ENCODE measurements around the gene SFN. TPM values are rescaled to one million over a fixed set of nuclear protein-coding genes. Genes with fewer than 3 reads are reported as not detected.
A peak's percentile ranks its signal among the peaks of the same experiment; 100 is the strongest.

The SFN gene
- total and polyA plus RNA-seq, 2 of the 4 experiments (the other 2 are of a cell fraction), result 0.18 to 0.34 TPM

DNA sequence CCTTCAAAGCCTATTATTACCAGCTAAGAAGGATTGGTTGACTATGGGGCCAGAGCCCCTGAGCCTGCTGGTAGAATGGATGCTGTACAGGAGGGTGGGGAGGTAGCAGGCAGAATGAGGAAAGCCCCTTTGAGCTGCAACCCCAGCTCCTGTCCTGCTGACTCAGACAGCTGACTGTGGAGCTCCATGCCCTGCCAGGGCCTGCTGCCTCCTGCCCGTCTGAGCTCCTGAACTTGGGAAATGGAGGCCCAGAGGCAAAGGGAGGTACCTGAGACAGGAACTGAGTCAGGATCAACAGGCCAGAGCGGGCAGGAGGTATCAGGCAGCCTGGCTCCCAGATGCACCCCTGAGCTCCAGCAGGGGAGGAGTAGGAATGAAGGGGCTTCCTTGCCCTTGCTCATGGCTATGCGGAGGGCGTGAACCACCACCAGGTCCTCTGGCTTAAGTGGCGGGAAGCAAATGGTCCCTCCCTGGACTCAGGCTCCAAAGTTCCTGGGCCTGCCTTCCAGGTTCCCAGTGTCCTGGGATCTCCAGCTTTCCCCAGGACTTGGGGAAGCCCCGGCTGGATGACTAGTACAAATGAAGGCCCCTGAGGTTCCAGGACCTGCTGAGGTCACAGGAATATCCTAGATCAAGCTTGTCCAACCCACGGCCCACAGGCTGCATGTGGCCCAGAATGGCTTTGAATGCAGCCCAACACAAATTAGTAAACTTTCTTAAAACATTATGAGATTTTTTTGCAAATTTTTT, 3.9 kb upstream of the SFN start (continued):
- TF ChIP-seq ELK1 (IDR thresholded peaks at IDR 0.05; ENCODE audit: borderline replicate concordance, low read depth, low read length), result no peak

GRCh38 chr1:26861286-26861701, 1.7 kb upstream of the SFN start:
- intact Hi-C loops (cut with micrococcal nuclease) (loop anchor here (10.0 kb wide), 1 partner anchor 166 kb away; the partner anchor contains the start of gene ARID1A), dilution Hi-C loops (cut with HindIII; ENCODE audit: low sequenced_read_pairs, unreplicated experiment) (no loop called here)
- no peak overlapping the region for H3K27ac ChIP-seq (ENCODE audit: insufficient read depth, low read length)

More at GRCh38 chr1:26861286-26861701, 1.7 kb upstream of the SFN start:
- Histone ChIP-seq H2AFZ (replicated peaks; ENCODE audit: low read length, poor library complexity) (no peak overlapping the region), H3K4me2 (ENCODE audit: low read depth, low read length) (no peak overlapping the region), H3K18ac (ENCODE audit: low read depth, low read length) (no peak overlapping the region), H2BK20ac (ENCODE audit: low read depth, low read length) (peak overlapping the region; percentile 5; the same call in 1 of the 2 replicates), H3K23ac (ENCODE audit: low read depth, low read length) (no peak overlapping the region), H3K56ac (ENCODE audit: extremely low read depth, insufficient read depth, low read length) (no peak overlapping the region), H3K27me3 (ENCODE audit: control insufficient read depth, insufficient read depth, low read length) (no peaks in the 10 kb centered on the region), H3K4me1 (ENCODE audit: control insufficient read depth, insufficient read depth, low read length) (peaks cover 4% of the 10 kb centered on the region), H4K5ac (ENCODE audit: low read depth, low read length) (peak overlapping the region; percentile 24), H3K79me1 (ENCODE audit: low read depth in 1 of 2, low read length in 2 of 2) (0 out of 4 replicates have a peak, but pooled peaks cover 0 to 3% of the 10 kb centered on the region in 2 experiments), H4K8ac (ENCODE audit: low read depth in 2 of 2, low read length in 2 of 2) (peak overlapping the region in 1 of 2 experiments; percentile 62; a peak in 3 of 4 replicates), H3K9ac (ENCODE audit: low read depth, low read length) (no peak overlapping the region), H3K14ac (replicated peaks; ENCODE audit: low read depth, low read length) (no peak overlapping the region; the same call in 1 of the 2 replicates), H2BK15ac (ENCODE audit: low read depth, low read length) (no peak overlapping the region), H3K4me3 (ENCODE audit: insufficient read depth, low read depth, low read length) (no peak overlapping the region), H2BK120ac (ENCODE audit: low read depth, low read length) (0 out of 2 replicates have a peak overlapping the region, but pooled peaks have one; percentile 76), H4K91ac (ENCODE audit: insufficient read depth, low read depth, low read length) (no peak overlapping the region), H3K4ac (ENCODE audit: low read depth, low read length) (peak overlapping the region; percentile 1; the same call in 1 of the 2 replicates), H3K9me3 (ENCODE audit: control insufficient read depth, insufficient read depth, low read length) (no peaks in the 10 kb centered on the region), H3K36me3 (ENCODE audit: control insufficient read depth, insufficient read depth, low read length) (peaks cover 1% of the 10 kb centered on the region; the same call in 1 of the 2 replicates), H2AK9ac (replicated peaks; ENCODE audit: low read depth, low read length, poor library complexity) (no peak overlapping the region), H3K9me1 (ENCODE audit: insufficient read depth, low read length) (peaks cover 12% of the 10 kb centered on the region), H4K20me1 (ENCODE audit: insufficient read depth, low read length) (no peaks in the 10 kb centered on the region; the same call in 1 of the 2 replicates), H2AK5ac (ENCODE audit: low read depth, low read length) (no peak overlapping the region), H2BK5ac (ENCODE audit: low read depth, low read length, poor library complexity, severe bottlenecking) (no peak overlapping the region)
- peak; percentile 46 for DNase-seq
- no peak for ATAC-seq (ENCODE audit: low read depth)
- peak; percentile 43 for TF ChIP-seq CTCF (conservative IDR thresholded peaks at IDR 0.05; ENCODE audit: low read depth, low read length)
- no peak for TF ChIP-seq CEBPB (IDR thresholded peaks at IDR 0.05; ENCODE audit: low read depth, low read length)
- TF ChIP-seq SMC3 (IDR thresholded peaks at IDR 0.05; ENCODE audit: low read depth, low read length), result peak; percentile 25; the same call in 1 of the 2 replicates
- WGBS, 2 experiments (ENCODE audit: extremely low coverage in 2 of 2, insufficient read length in 1 of 2), result 50% methylated on average over 1 of the region's 5 CpGs; no CpG with 5 or more reads in 1 of the 2 experiments
- POLR2A ChIA-PET (ENCODE audit: unreplicated experiment), result no interaction called here
- in situ Hi-C loops (cut with MboI; ENCODE audit: low sequenced_read_pairs), result no loop called here
- BruUV-seq (replicated peaks), result no TSS peak
- CTCF ChIA-PET, result no interaction called here
